ENCODE data around the gene CGN. TPM values are rescaled to one million over a fixed set of nuclear protein-coding genes. Genes with fewer than 3 reads are reported as not detected.

Gene CGN
- total RNA-seq, 2 experiments from 2014 or later = 0.08 to 0.28 TPM

- H3K27me3 Mint-ChIP-seq = no peaks in the 10 kb centered on the region
- Histone ChIP-seq H3K9me3 (ENCODE audit: control insufficient read depth in 1 of 2, insufficient read depth in 1 of 2, low read length in 2 of 2) (no peaks in the 10 kb centered on the region), H3K4me3 (ENCODE audit: low read length) (no peak overlapping the region), H3K27ac (ENCODE audit: low read depth in 1 of 2, low read length in 2 of 2) (no peak overlapping the region), H3K4me1 (ENCODE audit: insufficient read depth, low read length) (peaks cover 30% of the 10 kb centered on the region), H3K27me3 (ENCODE audit: control insufficient read depth in 1 of 2, insufficient read depth in 2 of 2, low read length in 2 of 2) (no peaks in the 10 kb centered on the region), H3K36me3 (ENCODE audit: insufficient read depth, low read length) (no peaks in the 10 kb centered on the region)
- H3K4me1 Mint-ChIP-seq (ENCODE audit: low read depth) = peaks cover 32% of the 10 kb centered on the region
- ChIA-PET POLR2A (no interaction called here), CTCF (interaction anchor here (0.7 kb wide), 1 partner anchor 81 kb away, joined by 3 read pairs; no protein-coding TSS in a partner anchor)
- H3K27ac Mint-ChIP-seq = no peak overlapping the region
- no peak for ATAC-seq (ENCODE audit: poor library complexity)
- peak overlapping the region; percentile 42 for H3K4me3 Mint-ChIP-seq
- no peaks in the 10 kb centered on the region for H3K36me3 Mint-ChIP-seq (ENCODE audit: low read depth)
- DNase-seq = no peak
- no peaks in the 10 kb centered on the region for H3K9me3 Mint-ChIP-seq
- intact Hi-C loops (cut with DNase I, micrococcal nuclease) = loop anchor here in 1 of 2 experiments (5.0 kb wide), 1 partner anchor 56 kb away; the partner anchor contains the start of gene POGZ
- TF ChIP-seq, protein P1, sequence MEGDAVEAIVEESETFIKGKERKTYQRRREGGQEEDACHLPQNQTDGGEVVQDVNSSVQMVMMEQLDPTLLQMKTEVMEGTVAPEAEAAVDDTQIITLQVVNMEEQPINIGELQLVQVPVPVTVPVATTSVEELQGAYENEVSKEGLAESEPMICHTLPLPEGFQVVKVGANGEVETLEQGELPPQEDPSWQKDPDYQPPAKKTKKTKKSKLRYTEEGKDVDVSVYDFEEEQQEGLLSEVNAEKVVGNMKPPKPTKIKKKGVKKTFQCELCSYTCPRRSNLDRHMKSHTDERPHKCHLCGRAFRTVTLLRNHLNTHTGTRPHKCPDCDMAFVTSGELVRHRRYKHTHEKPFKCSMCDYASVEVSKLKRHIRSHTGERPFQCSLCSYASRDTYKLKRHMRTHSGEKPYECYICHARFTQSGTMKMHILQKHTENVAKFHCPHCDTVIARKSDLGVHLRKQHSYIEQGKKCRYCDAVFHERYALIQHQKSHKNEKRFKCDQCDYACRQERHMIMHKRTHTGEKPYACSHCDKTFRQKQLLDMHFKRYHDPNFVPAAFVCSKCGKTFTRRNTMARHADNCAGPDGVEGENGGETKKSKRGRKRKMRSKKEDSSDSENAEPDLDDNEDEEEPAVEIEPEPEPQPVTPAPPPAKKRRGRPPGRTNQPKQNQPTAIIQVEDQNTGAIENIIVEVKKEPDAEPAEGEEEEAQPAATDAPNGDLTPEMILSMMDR (IDR thresholded peaks at IDR 0.05) = no peak
These were observed 1.8 kb downstream of the CGN start for GRCh38 chr1:151512801-151513625.

DNA sequence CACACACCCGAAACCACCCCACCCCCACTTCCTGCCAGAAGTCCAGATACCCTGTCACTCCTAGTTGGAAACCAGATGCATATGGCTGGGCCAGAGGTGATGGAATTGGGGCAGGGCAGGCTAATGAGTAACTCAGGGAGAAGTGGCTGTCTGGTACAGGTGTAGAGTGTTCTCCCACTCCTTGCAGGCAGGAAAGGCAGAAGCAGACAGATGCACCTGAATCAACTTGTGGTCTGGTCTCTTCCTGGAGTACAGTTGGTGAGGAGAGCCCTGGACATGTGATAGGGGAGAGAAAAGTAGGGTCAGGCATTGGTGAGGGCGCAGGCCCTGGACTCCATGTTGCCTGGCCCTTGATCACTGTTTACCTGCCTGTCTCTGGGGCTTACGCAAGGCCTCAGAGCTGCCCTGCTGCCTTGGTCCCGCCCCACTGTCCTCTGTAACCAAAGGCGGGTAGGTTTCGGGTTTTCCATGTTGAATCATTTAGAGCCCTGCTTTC lies 2.5 kb downstream of the CGN start:
- ATAC-seq (ENCODE audit: poor library complexity) = no peak
- Mint-ChIP-seq H3K9me3 (no peaks in the 10 kb centered on the region), H3K4me3 (peak overlapping the region; percentile 42), H3K4me1 (ENCODE audit: low read depth) (peaks cover 32% of the 10 kb centered on the region), H3K36me3 (ENCODE audit: low read depth) (no peaks in the 10 kb centered on the region), H3K27me3 (no peaks in the 10 kb centered on the region), H3K27ac (no peak overlapping the region)
- no peaks in the 10 kb centered on the region for H3K36me3 ChIP-seq (ENCODE audit: insufficient read depth, low read length)
- no peaks in the 10 kb centered on the region for H3K27me3 ChIP-seq (ENCODE audit: control insufficient read depth in 1 of 2, insufficient read depth in 2 of 2, low read length in 2 of 2)
- TF ChIP-seq, protein P1 (IDR thresholded peaks at IDR 0.05) = no peak
- no peak overlapping the region for H3K4me3 ChIP-seq (ENCODE audit: low read length)
- no peaks in the 10 kb centered on the region for H3K9me3 ChIP-seq (ENCODE audit: control insufficient read depth in 1 of 2, insufficient read depth in 1 of 2, low read length in 2 of 2)
- DNase-seq = peak in 2 of 14 experiments; percentile 9 to 29
- POLR2A ChIA-PET = no interaction called here
- peaks cover 30% of the 10 kb centered on the region for H3K4me1 ChIP-seq (ENCODE audit: insufficient read depth, low read length)
- intact Hi-C loops (cut with DNase I, micrococcal nuclease) = loop anchor here in 1 of 2 experiments (5.0 kb wide), 1 partner anchor 56 kb away; the partner anchor contains the start of gene POGZ
- H3K27ac ChIP-seq (ENCODE audit: low read depth in 1 of 2, low read length in 2 of 2) = no peak overlapping the region
- CTCF ChIA-PET = no interaction called here

- H3K9me3 ChIP-seq (ENCODE audit: control insufficient read depth in 1 of 2, insufficient read depth in 1 of 2, low read length in 2 of 2) = no peaks in the 10 kb centered on the region
- DNase-seq = no peak
- TF ChIP-seq, protein P1 (IDR thresholded peaks at IDR 0.05) = no peak
- H3K27ac ChIP-seq (ENCODE audit: low read depth in 1 of 2, low read length in 2 of 2) = no peak overlapping the region
- CTCF ChIA-PET = no interaction called here
- peaks cover 30% of the 10 kb centered on the region for H3K4me1 ChIP-seq (ENCODE audit: insufficient read depth, low read length)
- Mint-ChIP-seq H3K27ac (no peak overlapping the region), H3K27me3 (no peaks in the 10 kb centered on the region), H3K4me1 (ENCODE audit: low read depth) (peaks cover 32% of the 10 kb centered on the region), H3K36me3 (ENCODE audit: low read depth) (no peaks in the 10 kb centered on the region), H3K9me3 (no peaks in the 10 kb centered on the region), H3K4me3 (peak overlapping the region; percentile 43)
- POLR2A ChIA-PET = interaction anchor here (1.1 kb wide), 1 partner anchor 55 kb away, joined by 4 read pairs; the partner anchor contains the start of gene POGZ
- intact Hi-C loops (cut with DNase I, micrococcal nuclease) = loop anchor here in 1 of 2 experiments (5.0 kb wide), 1 partner anchor 57 kb away; the partner anchor contains the start of gene POGZ
- ATAC-seq (ENCODE audit: poor library complexity) = no peak
- no peak overlapping the region for H3K4me3 ChIP-seq (ENCODE audit: low read length)
- H3K27me3 ChIP-seq (ENCODE audit: control insufficient read depth in 1 of 2, insufficient read depth in 2 of 2, low read length in 2 of 2) = no peaks in the 10 kb centered on the region
- no peaks in the 10 kb centered on the region for H3K36me3 ChIP-seq (ENCODE audit: insufficient read depth, low read length)
These were observed 3.2 kb downstream of the CGN start for GRCh38 chr1:151514366-151514765.
